ENCODE data around the gene HMGCL. TPM values are rescaled to one million over a fixed set of nuclear protein-coding genes. Genes with fewer than 3 reads are reported as not detected.

Gene HMGCL
- total and polyA plus RNA-seq, 2 of the 13 experiments (the other 11 are each of a cell fraction or from before 2014, with no cell fraction given): 21.3 to 41.4 TPM

- H3K4me1 ChIP-seq (ENCODE audit: insufficient read depth, low read length): peaks cover 15% of the 10 kb centered on the region
- no peak overlapping the region for H3K4me2 ChIP-seq (ENCODE audit: low read depth, low read length)
- TF ChIP-seq YEATS2 (CRISPR knock-in tag; IDR thresholded peaks at IDR 0.05; ENCODE audit: borderline replicate concordance) (no peak), MAFK (conservative IDR thresholded peaks at IDR 0.05 in 1 of 2, IDR thresholded peaks at IDR 0.05 in 1 of 2; ENCODE audit: low read length in 2 of 2) (no peak), PITX1 (CRISPR knock-in tag; IDR thresholded peaks at IDR 0.05) (no peak), ARNT2 (CRISPR knock-in tag; IDR thresholded peaks at IDR 0.05; ENCODE audit: low read depth) (no peak), ZFAT (CRISPR knock-in tag; conservative IDR thresholded peaks at IDR 0.05) (no peak), HMG20A (CRISPR knock-in tag; IDR thresholded peaks at IDR 0.05; ENCODE audit: borderline replicate concordance) (no peak), ZFP36L2 (CRISPR knock-in tag; IDR thresholded peaks at IDR 0.05) (no peak), NFE2L1 (CRISPR knock-in tag; IDR thresholded peaks at IDR 0.05; ENCODE audit: borderline replicate concordance) (no peak)
- no peaks in the 10 kb centered on the region for H3K9me3 ChIP-seq (ENCODE audit: low read length)
- in situ Hi-C loops (cut with HindIII; ENCODE audit: extremely low pct_ligation_motif_present, low pct_unique_long_range_greater_than_20kb) (no loop called here), intact Hi-C loops (cut with micrococcal nuclease; ENCODE audit: unreplicated experiment) (no loop called here)
- POLR2A ChIA-PET: interaction anchor here (1.1 to 4.7 kb wide), 2 partner anchors 9 to 10 kb away, joined by 3 to 71 read pairs; partner anchors contain the start of gene HMGCL
- no peak for FAIRE-seq
- H3K79me2 ChIP-seq (ENCODE audit: insufficient read depth, low read length): no peaks in the 10 kb centered on the region
- BruUV-seq (replicated peaks): no TSS peak
- no peaks in the 10 kb centered on the region for H4K20me1 ChIP-seq (ENCODE audit: insufficient read depth, low read length)
- ATAC-seq: no peak
- H3K27me3 ChIP-seq (ENCODE audit: control insufficient read depth in 1 of 2, insufficient read depth in 2 of 2, low read length in 2 of 2): no peaks in the 10 kb centered on the region
- H3K36me3 ChIP-seq (replicated peaks in 1 of 2; ENCODE audit: control insufficient read depth in 1 of 2, insufficient read depth in 2 of 2, low read length in 2 of 2): peaks cover 2 to 32% of the 10 kb centered on the region in 2 experiments; a peak in 2 of 5 replicates
- 89% methylated on average over 3 of the region's 4 CpGs for WGBS (ENCODE audit: low lambda C conversion rate)
- no peak overlapping the region for H3K9ac ChIP-seq (ENCODE audit: insufficient read depth, low read depth, low read length)
- H3K27ac ChIP-seq (ENCODE audit: extremely low read length, insufficient read depth, low read length): no peak overlapping the region
- no peak overlapping the region for H2AFZ ChIP-seq (ENCODE audit: low read length)
- no peak for DNase-seq (ENCODE audit: low spot score)
- CTCF ChIA-PET (ENCODE audit: low intra/inter-chr PET ratio, low total read pairs): no interaction called here
- no peak overlapping the region for H3K4me3 ChIP-seq (replicated peaks in 1 of 3; ENCODE audit: insufficient read depth in 1 of 3, low read depth in 2 of 3, low read length in 3 of 3)
These were observed 11.2 kb downstream of the HMGCL start for GRCh38 chr1:23814016-23814415.

GRCh38 chr1:23810818-23811540, 14.2 kb downstream of the HMGCL start:
- peaks cover 3 to 16% of the 10 kb centered on the region in 2 experiments; a peak in 3 of 5 replicates for H3K36me3 ChIP-seq (replicated peaks in 1 of 2; ENCODE audit: control insufficient read depth in 1 of 2, insufficient read depth in 2 of 2, low read length in 2 of 2)
- ChIA-PET CTCF (ENCODE audit: low intra/inter-chr PET ratio, low total read pairs) (interaction anchor here (0.6 to 2.5 kb wide), 4 partner anchors 44 to 190 kb away, joined by 3 to 15 read pairs (median 12); partner anchors contain the start of gene FUCA1), POLR2A (interaction anchor here (0.9 to 4.7 kb wide), 5 partner anchors 10 to 106 kb away, joined by 3 to 71 read pairs (median 7); partner anchors contain the start of genes FUCA1, GALE, HMGCL and PITHD1)
- no peaks in the 10 kb centered on the region for H3K27me3 ChIP-seq (ENCODE audit: control insufficient read depth in 1 of 2, insufficient read depth in 2 of 2, low read length in 2 of 2)
- no peak for DNase-seq (ENCODE audit: low spot score)
- in situ Hi-C loops (cut with HindIII; ENCODE audit: extremely low pct_ligation_motif_present, low pct_unique_long_range_greater_than_20kb): no loop called here
- no peaks in the 10 kb centered on the region for H4K20me1 ChIP-seq (ENCODE audit: insufficient read depth, low read length)
- 95% methylated on average over 3 of the region's 3 CpGs for WGBS (ENCODE audit: low lambda C conversion rate)
- H3K79me2 ChIP-seq (ENCODE audit: insufficient read depth, low read length): no peaks in the 10 kb centered on the region
- H3K9me3 ChIP-seq (ENCODE audit: low read length): no peaks in the 10 kb centered on the region
- H3K9ac ChIP-seq (ENCODE audit: insufficient read depth, low read depth, low read length): no peak overlapping the region
- intact Hi-C loops (cut with micrococcal nuclease; ENCODE audit: unreplicated experiment): no loop called here
- FAIRE-seq: no peak
- no peak overlapping the region for H3K4me3 ChIP-seq (replicated peaks in 1 of 3; ENCODE audit: insufficient read depth in 1 of 3, low read depth in 2 of 3, low read length in 3 of 3)
- H3K27ac ChIP-seq (ENCODE audit: extremely low read length, insufficient read depth, low read length): no peak overlapping the region
- peak; percentile 65 for ATAC-seq
- H2AFZ ChIP-seq (ENCODE audit: low read length): no peak overlapping the region
- H3K4me2 ChIP-seq (ENCODE audit: low read depth, low read length): no peak overlapping the region
- H3K4me1 ChIP-seq (ENCODE audit: insufficient read depth, low read length): peaks cover 24% of the 10 kb centered on the region
- BruUV-seq (replicated peaks): no TSS peak
- TF ChIP-seq RBM39 (IDR thresholded peaks at IDR 0.05; ENCODE audit: low read depth, low read length, poor library complexity, severe bottlenecking) (no peak), ZNF839 (CRISPR knock-in tag; IDR thresholded peaks at IDR 0.05; ENCODE audit: borderline replicate concordance) (no peak), YEATS4 (CRISPR knock-in tag; IDR thresholded peaks at IDR 0.05; ENCODE audit: borderline replicate concordance) (no peak), HOXA3 (CRISPR knock-in tag; IDR thresholded peaks at IDR 0.05) (no peak), SALL2 (CRISPR knock-in tag; IDR thresholded peaks at IDR 0.05) (no peak), CENPX (CRISPR knock-in tag; IDR thresholded peaks at IDR 0.05) (no peak), SNAPC5 (CRISPR knock-in tag; IDR thresholded peaks at IDR 0.05; ENCODE audit: borderline replicate concordance) (no peak), ZNF337 (CRISPR knock-in tag; IDR thresholded peaks at IDR 0.05; ENCODE audit: borderline replicate concordance, low read depth) (no peak), ZUFSP (CRISPR knock-in tag; IDR thresholded peaks at IDR 0.05; ENCODE audit: borderline replicate concordance) (no peak)
